ENCODE measurements around the gene RFPL2.

Gene RFPL2

GRCh38 chr22:32218470-32218869, 13.6 kb upstream of the RFPL2 start:
- Mint-ChIP-seq H3K4me1 (ENCODE audit: low read depth) (peaks cover 27% of the 10 kb centered on the region), H3K36me3 (ENCODE audit: low read depth) (no peaks in the 10 kb centered on the region), H3K27me3 (no peaks in the 10 kb centered on the region), H3K4me3 (no peak overlapping the region), H3K27ac (peak overlapping the region; percentile 67), H3K9me3 (peaks cover 12% of the 10 kb centered on the region)
- intact Hi-C loops (cut with micrococcal nuclease): loop anchor here (10.0 kb wide), 1 partner anchor 74 kb away; no protein-coding TSS in a partner anchor

- no peaks in the 10 kb centered on the region for H3K36me3 Mint-ChIP-seq (ENCODE audit: low read depth)
- intact Hi-C loops (cut with micrococcal nuclease): loop anchor here (10.0 kb wide), 1 partner anchor 73 kb away; no protein-coding TSS in a partner anchor
- H3K4me3 Mint-ChIP-seq: no peak overlapping the region
- no peak overlapping the region for H3K27ac Mint-ChIP-seq
- H3K9me3 Mint-ChIP-seq: peaks cover 12% of the 10 kb centered on the region
- peaks cover 27% of the 10 kb centered on the region for H3K4me1 Mint-ChIP-seq (ENCODE audit: low read depth)
- no peaks in the 10 kb centered on the region for H3K27me3 Mint-ChIP-seq
Measured at GRCh38 chr22:32217465-32217864, 12.6 kb upstream of the RFPL2 start.

GRCh38 chr22:32216911-32217310, 12.0 kb upstream of the RFPL2 start:
- Mint-ChIP-seq H3K36me3 (ENCODE audit: low read depth) (no peaks in the 10 kb centered on the region), H3K27ac (peak overlapping the region; percentile 63), H3K9me3 (peaks cover 12% of the 10 kb centered on the region), H3K4me3 (no peak overlapping the region), H3K4me1 (ENCODE audit: low read depth) (peaks cover 28% of the 10 kb centered on the region), H3K27me3 (no peaks in the 10 kb centered on the region)
- intact Hi-C loops (cut with micrococcal nuclease): loop anchor here (10.0 kb wide), 1 partner anchor 72 kb away; no protein-coding TSS in a partner anchor

- intact Hi-C loops (cut with micrococcal nuclease): loop anchor here (10.0 kb wide), 1 partner anchor 66 kb away; no protein-coding TSS in a partner anchor
- H3K36me3 Mint-ChIP-seq (ENCODE audit: low read depth): no peaks in the 10 kb centered on the region
- H3K27me3 Mint-ChIP-seq: peaks cover 3% of the 10 kb centered on the region
- peaks cover 46% of the 10 kb centered on the region for H3K4me1 Mint-ChIP-seq (ENCODE audit: low read depth)
- H3K27ac Mint-ChIP-seq: peak overlapping the region; percentile 53
- H3K9me3 Mint-ChIP-seq: no peaks in the 10 kb centered on the region
- H3K4me3 Mint-ChIP-seq: no peak overlapping the region
Measured at GRCh38 chr22:32211011-32211410, 6.1 kb upstream of the RFPL2 start.

GRCh38 chr22:32208681-32209080, 3.8 kb upstream of the RFPL2 start:
- Mint-ChIP-seq H3K27me3 (peaks cover 24% of the 10 kb centered on the region), H3K4me1 (ENCODE audit: low read depth) (peaks cover 58% of the 10 kb centered on the region), H3K36me3 (ENCODE audit: low read depth) (no peaks in the 10 kb centered on the region), H3K4me3 (no peak overlapping the region), H3K9me3 (no peaks in the 10 kb centered on the region), H3K27ac (no peak overlapping the region)
- intact Hi-C loops (cut with micrococcal nuclease): no loop called here

GRCh38 chr22:32207971-32208480, 3.2 kb upstream of the RFPL2 start:
- intact Hi-C loops (cut with micrococcal nuclease): no loop called here
- Mint-ChIP-seq H3K36me3 (ENCODE audit: low read depth) (no peaks in the 10 kb centered on the region), H3K9me3 (no peaks in the 10 kb centered on the region), H3K27ac (no peak overlapping the region), H3K27me3 (peaks cover 30% of the 10 kb centered on the region), H3K4me1 (ENCODE audit: low read depth) (peaks cover 65% of the 10 kb centered on the region), H3K4me3 (no peak overlapping the region)

GRCh38 chr22:32206774-32207758, 2.2 kb upstream of the RFPL2 start:
- peaks cover 74% of the 10 kb centered on the region for H3K4me1 Mint-ChIP-seq (ENCODE audit: low read depth)

GRCh38 chr22:32205974-32206773, 1.3 kb upstream of the RFPL2 start:
- Mint-ChIP-seq H3K4me3 (no peak overlapping the region), H3K27ac (peak overlapping the region; percentile 71), H3K9me3 (no peaks in the 10 kb centered on the region), H3K27me3 (peaks cover 42% of the 10 kb centered on the region), H3K36me3 (ENCODE audit: low read depth) (no peaks in the 10 kb centered on the region), H3K4me1 (ENCODE audit: low read depth) (peaks cover 68% of the 10 kb centered on the region)
- intact Hi-C loops (cut with micrococcal nuclease): no loop called here

More at GRCh38 chr22:32206774-32207758, 2.2 kb upstream of the RFPL2 start:
- Mint-ChIP-seq H3K9me3 (no peaks in the 10 kb centered on the region), H3K27ac (peak overlapping the region; percentile 71), H3K36me3 (ENCODE audit: low read depth) (no peaks in the 10 kb centered on the region), H3K4me3 (no peak overlapping the region), H3K27me3 (peaks cover 39% of the 10 kb centered on the region)
- intact Hi-C loops (cut with micrococcal nuclease): no loop called here

GRCh38 chr22:32204040-32204855, 625 bp downstream of the RFPL2 start:
- no peaks in the 10 kb centered on the region for H3K36me3 Mint-ChIP-seq (ENCODE audit: low read depth)
- peaks cover 52% of the 10 kb centered on the region for H3K27me3 Mint-ChIP-seq
- intact Hi-C loops (cut with micrococcal nuclease): no loop called here
- H3K4me3 Mint-ChIP-seq: peak overlapping the region; percentile 27
- H3K27ac Mint-ChIP-seq: no peak overlapping the region
- no peaks in the 10 kb centered on the region for H3K9me3 Mint-ChIP-seq
- peaks cover 52% of the 10 kb centered on the region for H3K4me1 Mint-ChIP-seq (ENCODE audit: low read depth)

- H3K27me3 Mint-ChIP-seq: peaks cover 56% of the 10 kb centered on the region
- H3K4me3 Mint-ChIP-seq: peak overlapping the region; percentile 46
- intact Hi-C loops (cut with micrococcal nuclease): loop anchor here (2.0 kb wide), 1 partner anchor 61 kb away; no protein-coding TSS in a partner anchor
Measured at GRCh38 chr22:32203181-32204039, 1.5 kb downstream of the RFPL2 start.

GRCh38 chr22:32202539-32203180, 2.2 kb downstream of the RFPL2 start:
- intact Hi-C loops (cut with micrococcal nuclease): loop anchor here (2.0 kb wide), 1 partner anchor 62 kb away; no protein-coding TSS in a partner anchor
- no peak overlapping the region for H3K27ac Mint-ChIP-seq
- peaks cover 47% of the 10 kb centered on the region for H3K4me1 Mint-ChIP-seq (ENCODE audit: low read depth)
- peak overlapping the region; percentile 46 for H3K4me3 Mint-ChIP-seq
- H3K9me3 Mint-ChIP-seq: no peaks in the 10 kb centered on the region
- no peaks in the 10 kb centered on the region for H3K36me3 Mint-ChIP-seq (ENCODE audit: low read depth)
- H3K27me3 Mint-ChIP-seq: peaks cover 61% of the 10 kb centered on the region

More at GRCh38 chr22:32203181-32204039, 1.5 kb downstream of the RFPL2 start:
- Mint-ChIP-seq H3K9me3 (no peaks in the 10 kb centered on the region), H3K27ac (no peak overlapping the region), H3K4me1 (ENCODE audit: low read depth) (peaks cover 49% of the 10 kb centered on the region), H3K36me3 (ENCODE audit: low read depth) (no peaks in the 10 kb centered on the region)

- Mint-ChIP-seq H3K4me1 (ENCODE audit: low read depth) (peaks cover 42% of the 10 kb centered on the region), H3K27me3 (peaks cover 63% of the 10 kb centered on the region), H3K36me3 (ENCODE audit: low read depth) (no peaks in the 10 kb centered on the region), H3K4me3 (no peak overlapping the region), H3K9me3 (no peaks in the 10 kb centered on the region), H3K27ac (no peak overlapping the region)
- intact Hi-C loops (cut with micrococcal nuclease): loop anchor here (2.0 kb wide), 1 partner anchor 63 kb away; no protein-coding TSS in a partner anchor
Measured at GRCh38 chr22:32202161-32202538, 2.7 kb downstream of the RFPL2 start.

All from dendritic cell treated with granulocyte-macrophage colony-stimulating factor and Interleukin-4, amounts not matched to agents 40 ng/mL and 50 ng/mL, for 4 days (primary cell).